ENCODE results near the gene SEMA6A. TPM values are rescaled to one million over a fixed set of nuclear protein-coding genes. Genes with fewer than 3 reads are reported as not detected.

Gene SEMA6A
- total RNA-seq, 2 donors from 2014 or later: 79.6 to 328 TPM

- Histone ChIP-seq H3K27me3 (ENCODE audit: control insufficient read depth, insufficient read depth, low read length, poor library complexity, severe bottlenecking) (no peaks in the 10 kb centered on the region), H3K9ac (ENCODE audit: extremely low read depth, low read length, poor library complexity, severe bottlenecking) (no peak overlapping the region), H3K4me1 (ENCODE audit: control insufficient read depth, insufficient read depth, low read length) (peaks cover 9% of the 10 kb centered on the region), H3K4me3 (ENCODE audit: low read length) (no peak overlapping the region), H3K36me3 (ENCODE audit: control insufficient read depth, insufficient read depth, low read length) (peaks cover 41% of the 10 kb centered on the region), H3K27ac (ENCODE audit: low read depth, low read length) (no peak overlapping the region), H3K9me3 (ENCODE audit: control insufficient read depth, low read length) (no peaks in the 10 kb centered on the region)
- Mint-ChIP-seq H3K4me1 (peaks cover 14% of the 10 kb centered on the region), H3K9me3 (no peaks in the 10 kb centered on the region), H3K27me3 (ENCODE audit: insufficient read depth) (no peaks in the 10 kb centered on the region), H3K36me3 (ENCODE audit: low read depth) (peaks cover 88% of the 10 kb centered on the region), H3K4me3 (no peak overlapping the region), H3K27ac (peak overlapping the region; percentile 11)
- TF ChIP-seq CTCF (conservative IDR thresholded peaks at IDR 0.05): no peak
- DNase-seq: peak; percentile 41
- 91 to 94% methylated on average over 6 of the region's 6 CpGs for WGBS, 2 experiments (ENCODE audit: insufficient coverage in 1 of 2, insufficient read length in 1 of 2)
Observed at GRCh38 chr5:116488356-116489041, 86.1 kb downstream of the SEMA6A start.

- Histone ChIP-seq H3K9ac (ENCODE audit: extremely low read depth, low read length, poor library complexity, severe bottlenecking) (no peak overlapping the region), H3K27ac (ENCODE audit: low read depth, low read length) (no peak overlapping the region), H3K4me1 (ENCODE audit: control insufficient read depth, insufficient read depth, low read length) (no peaks in the 10 kb centered on the region), H3K36me3 (ENCODE audit: control insufficient read depth, insufficient read depth, low read length) (peaks cover 52% of the 10 kb centered on the region), H3K9me3 (ENCODE audit: control insufficient read depth, low read length) (no peaks in the 10 kb centered on the region), H3K27me3 (ENCODE audit: control insufficient read depth, insufficient read depth, low read length, poor library complexity, severe bottlenecking) (no peaks in the 10 kb centered on the region), H3K4me3 (ENCODE audit: low read length) (no peak overlapping the region)
- no peak for TF ChIP-seq CTCF (conservative IDR thresholded peaks at IDR 0.05)
- no peak for DNase-seq
- H3K36me3 Mint-ChIP-seq (ENCODE audit: low read depth): peaks cover 90% of the 10 kb centered on the region
- H3K27ac Mint-ChIP-seq: peak overlapping the region; percentile 11
- H3K4me1 Mint-ChIP-seq: peaks cover 5% of the 10 kb centered on the region
- no peak overlapping the region for H3K4me3 Mint-ChIP-seq
- H3K27me3 Mint-ChIP-seq (ENCODE audit: insufficient read depth): no peaks in the 10 kb centered on the region
- WGBS, 2 experiments (ENCODE audit: insufficient coverage in 1 of 2, insufficient read length in 1 of 2): 90 to 100% methylated on average over 1 of the region's 1 CpG
- no peaks in the 10 kb centered on the region for H3K9me3 Mint-ChIP-seq
Observed at GRCh38 chr5:116487045-116487444, 87.6 kb downstream of the SEMA6A start.

- no peaks in the 10 kb centered on the region for H3K27me3 Mint-ChIP-seq (ENCODE audit: insufficient read depth)
- H3K4me3 Mint-ChIP-seq: no peak overlapping the region
- Histone ChIP-seq H3K36me3 (ENCODE audit: control insufficient read depth, insufficient read depth, low read length) (peaks cover 56% of the 10 kb centered on the region), H3K9ac (ENCODE audit: extremely low read depth, low read length, poor library complexity, severe bottlenecking) (no peak overlapping the region), H3K27me3 (ENCODE audit: control insufficient read depth, insufficient read depth, low read length, poor library complexity, severe bottlenecking) (no peaks in the 10 kb centered on the region), H3K4me1 (ENCODE audit: control insufficient read depth, insufficient read depth, low read length) (no peaks in the 10 kb centered on the region), H3K4me3 (ENCODE audit: low read length) (no peak overlapping the region), H3K27ac (ENCODE audit: low read depth, low read length) (no peak overlapping the region), H3K9me3 (ENCODE audit: control insufficient read depth, low read length) (no peaks in the 10 kb centered on the region)
- TF ChIP-seq CTCF (conservative IDR thresholded peaks at IDR 0.05): no peak
- H3K4me1 Mint-ChIP-seq: peaks cover 5% of the 10 kb centered on the region
- peaks cover 90% of the 10 kb centered on the region for H3K36me3 Mint-ChIP-seq (ENCODE audit: low read depth)
- peak; percentile 35 for DNase-seq
- 92 to 93% methylated on average over 7 to 8 of the region's 8 CpGs for WGBS, 2 experiments (ENCODE audit: insufficient coverage in 1 of 2, insufficient read length in 1 of 2)
- H3K9me3 Mint-ChIP-seq: no peaks in the 10 kb centered on the region
- peak overlapping the region; percentile 11 for H3K27ac Mint-ChIP-seq
Observed at GRCh38 chr5:116486588-116486987, 88.0 kb downstream of the SEMA6A start.
